K562 (cell line): ENCODE data around the gene HARS1. TPM values are rescaled to one million over a fixed set of nuclear protein-coding genes. Genes with fewer than 3 reads are reported as not detected.

ENCODE experiments used
- C11orf30 ChIP-seq: fragments of 450-650 bp; IDR thresholded peaks from 2 replicates; pipeline ENCODE4 v1.6.1; 2016; ENCODE audit warnings: low read depth, mild to moderate bottlenecking
- CHD7 ChIP-seq: fragments of 200-600 bp; sonication (generic); IDR thresholded peaks from one replicate; pipeline ENCODE4 v1.6.1; 2012; ENCODE audit warnings: mild to moderate bottlenecking, low read depth, low read length, inconsistent platforms
- CREB1 ChIP-seq, 2 experiments: sonication (generic) in 1 of 2; formaldehyde crosslinking in 1 of 2; IDR thresholded peaks; 2 replicates each; pipeline versions ENCODE4 v1.6.1 to v1.8.0; 2012 to 2022; ENCODE audit warnings: inconsistent platforms in 1 of 2, mild to moderate bottlenecking in 1 of 2, missing genetic modification reagents in 1 of 2, moderate library complexity in 1 of 2
- E2F4 ChIP-seq: sonication (generic); formaldehyde crosslinking; IDR thresholded peaks from 2 replicates; pipeline ENCODE4 v1.8.0; 2022; ENCODE audit warnings: mild to moderate bottlenecking, low read depth, missing genetic modification reagents
- EZH2 ChIP-seq: IDR thresholded peaks from 2 replicates; pipeline ENCODE4 v1.6.1; 2012; ENCODE audit warnings: low read depth, mild to moderate bottlenecking, inconsistent platforms, low read length, borderline replicate concordance
- HEY1 ChIP-seq: fragments of 250-450 bp; sonication (Bioruptor Pico); IDR thresholded peaks from 2 replicates; pipeline ENCODE4 v1.5.0; 2020; ENCODE audit warnings: mild to moderate bottlenecking, moderate library complexity, borderline replicate concordance
- MCM5 ChIP-seq: fragments of 450-650 bp; IDR thresholded peaks from 2 replicates; pipeline ENCODE4 v1.6.1; 2016; ENCODE audit warnings: low read depth
- MYBL2 ChIP-seq, 2 experiments: fragments of 450-650 bp in 1 of 2; sonication (generic) in 1 of 2; formaldehyde crosslinking in 1 of 2; IDR thresholded peaks; 2 replicates each; pipeline versions ENCODE4 v1.6.1 to v1.8.1; 2017 to 2022; ENCODE audit warnings: borderline replicate concordance in 1 of 2, inconsistent platforms in 1 of 2, low read depth in 1 of 2, mild to moderate bottlenecking in 1 of 2, missing genetic modification reagents in 1 of 2, moderate library complexity in 1 of 2
- PPARD ChIP-seq: fragments of 250-450 bp; sonication (Bioruptor Pico); IDR thresholded peaks from 2 replicates; pipeline ENCODE4 v1.8.0; 2022; ENCODE audit warnings: inconsistent platforms, mild to moderate bottlenecking, moderate library complexity
- RBM34 ChIP-seq: fragments of 200-400 bp; formaldehyde crosslinking; IDR thresholded peaks from 2 replicates; pipeline ENCODE4 v1.6.1; 2018; ENCODE audit warnings: low read length, borderline replicate concordance; ENCODE audit not compliant: insufficient read depth
- WHSC1 ChIP-seq: IDR thresholded peaks from one replicate; pipeline ENCODE4 v1.6.1; 2012; ENCODE audit warnings: low read length, control low read depth, inconsistent platforms
- XRCC3 ChIP-seq: fragments of 450-650 bp; IDR thresholded peaks from 2 replicates; pipeline ENCODE4 v1.6.1; 2017; ENCODE audit warnings: mild to moderate bottlenecking, moderate library complexity
- ZNF561 ChIP-seq: fragments of 450-650 bp; formaldehyde crosslinking; conservative IDR thresholded peaks from 2 replicates; pipeline ENCODE4 v1.4.0; 2020; ENCODE audit warnings: mild to moderate bottlenecking, moderate library complexity
- polyA plus RNA-seq, 8 experiments: library from polyadenylated mRNA; depleted of rRNA in 4 of 8; stranded (reverse) in 5 of 8; unstranded in 3 of 8; fragments of >200 nt; fragmentation: Nextera tagmentation in 2 of 8; fragmentation: Illumina TruSeq in 1 of 8; extraction: Ambion mirVana in 2 of 8; extraction: Trizol in 1 of 8; gene quantifications; 2 replicates each; pipeline versions ENCODE4 v1.2.1 to v1.2.3, GENCODE V29; 2011 to 2014; ENCODE audit warnings: inconsistent platforms in 1 of 8, missing spikeins in 1 of 8
- total RNA-seq, 7 experiments: library from RNA; depleted of rRNA in 6 of 7; stranded (reverse); fragments of >200 nt in 6 of 7; fragmentation: Illumina TruSeq in 2 of 7; extraction: Trizol in 2 of 7; gene quantifications; 2 replicates each; pipeline versions ENCODE4 v1.2.1 to v1.2.3, GENCODE V29; 2011 to 2021; ENCODE audit warnings: low replicate concordance in 1 of 7

Gene HARS1
- total and polyA plus RNA-seq, 9 of the 15 experiments (the other 6 are each of a cell fraction or from before 2014, with no cell fraction given), result 13.5 to 88.5 (median 75.2) TPM

- no peak for TF ChIP-seq CHD7
- TF ChIP-seq HEY1 (CRISPR knock-in tag), result 0 out of 2 replicates have a peak, but pooled peaks have one; percentile 61
- TF ChIP-seq EZH2, result no peak
- TF ChIP-seq ZNF561 (CRISPR knock-in tag), result no peak
- TF ChIP-seq CREB1 (IDR thresholded peaks at IDR 0.05), result peak; percentile 88
- TF ChIP-seq CREB1 (CRISPR knock-in tag; IDR thresholded peaks at IDR 0.05), result peak; percentile 93
- TF ChIP-seq PPARD (CRISPR knock-in tag), result no peak
- no peak for TF ChIP-seq RBM34
- TF ChIP-seq C11orf30, result peak; percentile 98
- no peak for TF ChIP-seq E2F4 (CRISPR knock-in tag)
- no peak for TF ChIP-seq MCM5
- no peak for TF ChIP-seq XRCC3
- TF ChIP-seq MYBL2 (IDR thresholded peaks at IDR 0.05; ENCODE audit: low read depth), result no peak; the same call in 1 of the 2 replicates
- no peak for TF ChIP-seq MYBL2 (CRISPR knock-in tag; IDR thresholded peaks at IDR 0.05; ENCODE audit: borderline replicate concordance)
- TF ChIP-seq WHSC1, result no peak
Measured at GRCh38 chr5:140710899-140711552, 19.9 kb upstream of the HARS1 start (continued).
